OCI-LY1 (cell line): ENCODE measurements around the gene ASTN1.

Experiments used
- EZH2 ChIP-seq: fragments of 200-600 bp; sonication (generic), shearing (Covaris generic); IDR thresholded peaks from 2 replicates; pipeline ENCODE4 v1.8.0; 2017; ENCODE audit warnings: borderline replicate concordance, mixed run types, mild to moderate bottlenecking, antibody characterized with exemption, low read length, moderate library complexity, mixed read lengths
- TF ChIP-seq, protein P1 (sequence below): fragments of 200-600 bp; sonication (generic), shearing (Covaris generic); IDR thresholded peaks from 2 replicates; pipeline ENCODE4 v1.5.1; 2017; ENCODE audit warnings: mild to moderate bottlenecking, antibody characterized with exemption, low read length, moderate library complexity, mixed read lengths

DNA sequence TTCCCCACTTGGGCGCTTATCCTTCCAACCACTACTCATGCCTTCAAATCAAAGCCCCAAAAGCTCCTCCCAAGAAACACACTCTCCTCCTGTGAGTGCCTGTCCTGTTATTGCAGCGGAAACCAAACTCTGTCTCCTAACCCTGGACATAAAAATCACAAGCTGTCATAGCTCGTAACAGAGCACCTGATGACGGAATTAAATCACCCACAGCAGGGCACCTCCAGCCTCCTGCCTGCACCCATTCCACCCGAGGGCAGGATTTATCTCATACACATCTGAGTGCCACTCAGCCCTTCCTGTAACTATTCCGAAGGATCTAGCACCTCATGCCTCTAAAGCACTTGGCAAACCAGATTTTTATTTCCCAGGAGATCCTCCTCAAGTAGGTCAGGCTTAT is 100.9 kb downstream of the ASTN1 start:
- TF ChIP-seq, protein P1, sequence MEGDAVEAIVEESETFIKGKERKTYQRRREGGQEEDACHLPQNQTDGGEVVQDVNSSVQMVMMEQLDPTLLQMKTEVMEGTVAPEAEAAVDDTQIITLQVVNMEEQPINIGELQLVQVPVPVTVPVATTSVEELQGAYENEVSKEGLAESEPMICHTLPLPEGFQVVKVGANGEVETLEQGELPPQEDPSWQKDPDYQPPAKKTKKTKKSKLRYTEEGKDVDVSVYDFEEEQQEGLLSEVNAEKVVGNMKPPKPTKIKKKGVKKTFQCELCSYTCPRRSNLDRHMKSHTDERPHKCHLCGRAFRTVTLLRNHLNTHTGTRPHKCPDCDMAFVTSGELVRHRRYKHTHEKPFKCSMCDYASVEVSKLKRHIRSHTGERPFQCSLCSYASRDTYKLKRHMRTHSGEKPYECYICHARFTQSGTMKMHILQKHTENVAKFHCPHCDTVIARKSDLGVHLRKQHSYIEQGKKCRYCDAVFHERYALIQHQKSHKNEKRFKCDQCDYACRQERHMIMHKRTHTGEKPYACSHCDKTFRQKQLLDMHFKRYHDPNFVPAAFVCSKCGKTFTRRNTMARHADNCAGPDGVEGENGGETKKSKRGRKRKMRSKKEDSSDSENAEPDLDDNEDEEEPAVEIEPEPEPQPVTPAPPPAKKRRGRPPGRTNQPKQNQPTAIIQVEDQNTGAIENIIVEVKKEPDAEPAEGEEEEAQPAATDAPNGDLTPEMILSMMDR = no peak
- TF ChIP-seq EZH2 = no peak
